OCI-LY7 (cell line): ENCODE measurements around the gene SMG6.

Source experiments
- EZH2phosphoT487 ChIP-seq: fragments of 200-600 bp; sonication (generic); IDR thresholded peaks from 2 replicates; pipeline ENCODE4 v1.6.1; 2018; ENCODE audit warnings: low read depth, borderline replicate concordance, mild to moderate bottlenecking, mixed run types, antibody characterized with exemption, low read length, moderate library complexity, mixed read lengths
- TF ChIP-seq, protein P1 (sequence below): fragments of 200-600 bp; sonication (generic); conservative IDR thresholded peaks from 2 replicates; pipeline ENCODE4 v1.5.1; 2014; ENCODE audit warnings: mild to moderate bottlenecking, antibody characterized with exemption, low read length, moderate library complexity, mixed read lengths

DNA sequence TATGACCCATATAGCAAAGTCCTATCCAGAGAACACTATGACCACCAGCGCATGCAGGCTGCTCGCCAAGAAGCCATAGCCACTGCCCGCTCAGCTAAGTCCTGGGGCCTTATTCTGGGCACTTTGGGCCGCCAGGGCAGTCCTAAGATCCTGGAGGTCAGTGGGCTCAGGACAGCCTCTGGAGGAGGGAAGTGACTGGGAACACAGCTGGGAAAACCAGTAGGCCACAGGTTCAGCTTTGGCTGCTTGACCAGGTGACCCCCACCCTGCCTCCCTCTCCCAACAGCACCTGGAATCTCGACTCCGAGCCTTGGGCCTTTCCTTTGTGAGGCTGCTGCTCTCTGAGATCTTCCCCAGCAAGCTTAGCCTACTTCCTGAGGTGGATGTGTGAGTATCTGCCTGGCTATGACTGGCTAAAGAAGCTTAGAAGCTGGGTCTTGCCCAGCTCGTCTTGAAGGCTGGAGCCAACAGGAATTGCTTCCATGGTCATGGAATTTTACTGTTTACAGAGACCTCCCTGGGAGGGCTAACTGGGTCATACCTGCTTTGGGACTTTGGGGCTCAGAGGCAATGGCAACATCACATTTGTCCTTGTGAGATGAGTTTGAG lies 263.3 kb downstream of the SMG6 start:
- TF ChIP-seq, protein P1, sequence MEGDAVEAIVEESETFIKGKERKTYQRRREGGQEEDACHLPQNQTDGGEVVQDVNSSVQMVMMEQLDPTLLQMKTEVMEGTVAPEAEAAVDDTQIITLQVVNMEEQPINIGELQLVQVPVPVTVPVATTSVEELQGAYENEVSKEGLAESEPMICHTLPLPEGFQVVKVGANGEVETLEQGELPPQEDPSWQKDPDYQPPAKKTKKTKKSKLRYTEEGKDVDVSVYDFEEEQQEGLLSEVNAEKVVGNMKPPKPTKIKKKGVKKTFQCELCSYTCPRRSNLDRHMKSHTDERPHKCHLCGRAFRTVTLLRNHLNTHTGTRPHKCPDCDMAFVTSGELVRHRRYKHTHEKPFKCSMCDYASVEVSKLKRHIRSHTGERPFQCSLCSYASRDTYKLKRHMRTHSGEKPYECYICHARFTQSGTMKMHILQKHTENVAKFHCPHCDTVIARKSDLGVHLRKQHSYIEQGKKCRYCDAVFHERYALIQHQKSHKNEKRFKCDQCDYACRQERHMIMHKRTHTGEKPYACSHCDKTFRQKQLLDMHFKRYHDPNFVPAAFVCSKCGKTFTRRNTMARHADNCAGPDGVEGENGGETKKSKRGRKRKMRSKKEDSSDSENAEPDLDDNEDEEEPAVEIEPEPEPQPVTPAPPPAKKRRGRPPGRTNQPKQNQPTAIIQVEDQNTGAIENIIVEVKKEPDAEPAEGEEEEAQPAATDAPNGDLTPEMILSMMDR: no peak
- no peak for TF ChIP-seq EZH2phosphoT487
